Colonic mucosa (tissue), 4 donors: ENCODE results near the gene TRAP1. TPM values are rescaled to one million over a fixed set of nuclear protein-coding genes. Genes with fewer than 3 reads are reported as not detected.

Experiments used
- DNase-seq: peaks from one replicate; pipeline ENCODE4 v3.0.0-alpha.2; 2020
- H3K27ac ChIP-seq: fragments of 200-600 bp; one replicate; pipeline ENCODE4 v1.8.0; 2021
- H3K27me3 ChIP-seq: fragments of 200-600 bp; one replicate; pipeline ENCODE4 v1.8.0; 2021
- H3K36me3 ChIP-seq: fragments of 200-600 bp; one replicate; pipeline ENCODE4 v1.8.0; 2021
- H3K4me1 ChIP-seq: fragments of 200-600 bp; one replicate; pipeline ENCODE4 v1.8.0; 2021; ENCODE audit warnings: mild to moderate bottlenecking
- H3K4me3 ChIP-seq: fragments of 200-600 bp; one replicate; pipeline ENCODE4 v1.8.0; 2021
- H3K9ac ChIP-seq, 2 donors: one replicate each; pipeline ENCODE4 v1.7.0; 2013; ENCODE audit warnings: control low read depth in 2 of 2, low read depth in 2 of 2, low read length in 2 of 2
- H3K9me3 ChIP-seq: fragments of 200-600 bp; one replicate; pipeline ENCODE4 v1.8.0; 2021
- intact Hi-C: fragments of 100-400 bp; cut with DNase I; formaldehyde crosslinking; loops from one replicate; pipeline ENCODE4 v1.14.1; 2022
- total RNA-seq, 2 donors: library from RNA; stranded (reverse); fragmentation: NEBNext Ultra II Directional in 1 of 2; extraction: Animal tissue kit (Norgen Biotek cat#: 25700) in 1 of 2; gene quantifications; one replicate each; pipeline ENCODE4 v1.2.1, GENCODE V29; 2021
- TF ChIP-seq, protein P1 (sequence below): fragments of 200-600 bp; IDR thresholded peaks from one replicate; pipeline ENCODE4 v1.8.0; 2022; ENCODE audit warnings: antibody characterized with exemption, mild to moderate bottlenecking
- donor health status: healthy.
- donor health status: DM: no; HTN: no; CAD: no.
- donor health status: DM: no; HTN: no; CAD: no.

The TRAP1 gene
- total RNA-seq, 2 donors from 2014 or later: 75.0 to 165 TPM

DNA sequence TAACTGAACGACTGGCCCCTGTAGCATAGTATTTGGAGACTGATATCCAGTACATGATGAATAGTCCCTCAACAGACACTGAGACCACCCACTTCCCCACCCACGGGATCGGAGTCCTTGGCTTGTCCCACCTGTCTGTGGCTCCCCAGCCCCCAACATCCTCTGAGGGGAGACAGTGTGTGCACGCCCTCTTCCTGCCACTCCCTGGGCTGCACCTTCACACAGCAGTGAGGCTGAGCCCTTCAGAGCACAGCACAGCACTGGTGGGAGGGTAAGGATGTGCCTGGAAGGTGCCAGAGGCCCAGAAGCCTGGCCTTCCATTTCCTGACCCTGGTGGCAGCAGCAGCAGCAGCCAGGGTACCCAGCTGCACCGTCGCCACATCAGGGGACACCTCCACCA lies 51.8 kb downstream of the TRAP1 start:
- DNase-seq: no peak
- intact Hi-C loops: no loop called here
- Histone ChIP-seq H3K36me3 (no peaks in the 10 kb centered on the region), H3K4me3 (no peak overlapping the region), H3K9me3 (no peaks in the 10 kb centered on the region), H3K9ac (no peak overlapping the region), H3K27ac (no peak overlapping the region), H3K4me1 (no peaks in the 10 kb centered on the region), H3K27me3 (no peaks in the 10 kb centered on the region)
- TF ChIP-seq, protein P1, sequence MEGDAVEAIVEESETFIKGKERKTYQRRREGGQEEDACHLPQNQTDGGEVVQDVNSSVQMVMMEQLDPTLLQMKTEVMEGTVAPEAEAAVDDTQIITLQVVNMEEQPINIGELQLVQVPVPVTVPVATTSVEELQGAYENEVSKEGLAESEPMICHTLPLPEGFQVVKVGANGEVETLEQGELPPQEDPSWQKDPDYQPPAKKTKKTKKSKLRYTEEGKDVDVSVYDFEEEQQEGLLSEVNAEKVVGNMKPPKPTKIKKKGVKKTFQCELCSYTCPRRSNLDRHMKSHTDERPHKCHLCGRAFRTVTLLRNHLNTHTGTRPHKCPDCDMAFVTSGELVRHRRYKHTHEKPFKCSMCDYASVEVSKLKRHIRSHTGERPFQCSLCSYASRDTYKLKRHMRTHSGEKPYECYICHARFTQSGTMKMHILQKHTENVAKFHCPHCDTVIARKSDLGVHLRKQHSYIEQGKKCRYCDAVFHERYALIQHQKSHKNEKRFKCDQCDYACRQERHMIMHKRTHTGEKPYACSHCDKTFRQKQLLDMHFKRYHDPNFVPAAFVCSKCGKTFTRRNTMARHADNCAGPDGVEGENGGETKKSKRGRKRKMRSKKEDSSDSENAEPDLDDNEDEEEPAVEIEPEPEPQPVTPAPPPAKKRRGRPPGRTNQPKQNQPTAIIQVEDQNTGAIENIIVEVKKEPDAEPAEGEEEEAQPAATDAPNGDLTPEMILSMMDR: no peak

DNA sequence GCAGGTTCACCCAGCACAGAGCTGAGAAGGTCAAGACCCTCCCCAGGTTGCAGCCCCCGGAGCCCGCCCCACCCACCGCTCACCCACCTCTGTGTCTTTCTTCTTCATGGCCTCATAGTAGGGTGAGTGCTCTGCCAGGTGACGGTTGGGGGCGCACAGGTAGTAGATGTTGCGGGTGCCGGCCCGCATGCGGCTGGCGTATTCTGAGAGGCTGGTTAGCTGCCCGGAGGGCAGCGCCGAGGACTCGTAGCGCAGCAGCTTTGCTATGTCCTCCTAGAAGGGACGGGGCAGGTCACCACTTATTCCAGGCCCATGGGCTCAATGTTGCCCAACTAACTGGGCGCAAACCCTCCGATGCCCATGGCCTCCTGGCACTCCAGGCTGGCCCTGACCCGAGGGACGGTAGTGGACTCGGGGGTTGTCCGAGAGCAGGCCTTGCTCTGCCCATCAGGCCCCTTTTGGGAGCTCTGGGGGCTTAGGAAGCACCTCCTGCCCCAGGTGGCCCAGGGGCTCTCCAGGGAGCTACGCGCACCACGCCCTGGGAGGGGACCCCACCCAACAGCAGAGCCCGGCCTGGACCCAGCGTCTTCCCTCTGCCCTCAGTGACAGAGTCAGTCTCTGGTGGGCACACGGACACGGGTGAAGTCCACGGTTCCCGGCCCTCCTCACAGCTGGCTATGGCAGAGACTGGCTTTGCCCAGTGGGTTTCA lies 53.0 kb downstream of the TRAP1 start:
- H3K4me1 ChIP-seq: no peaks in the 10 kb centered on the region
- DNase-seq: no peak
- TF ChIP-seq, protein P1: no peak
- H3K9ac ChIP-seq: no peak overlapping the region
- intact Hi-C loops: no loop called here
- no peak overlapping the region for H3K27ac ChIP-seq
- H3K4me3 ChIP-seq: no peak overlapping the region
- H3K36me3 ChIP-seq: no peaks in the 10 kb centered on the region
- no peaks in the 10 kb centered on the region for H3K27me3 ChIP-seq
- H3K9me3 ChIP-seq: no peaks in the 10 kb centered on the region

DNA sequence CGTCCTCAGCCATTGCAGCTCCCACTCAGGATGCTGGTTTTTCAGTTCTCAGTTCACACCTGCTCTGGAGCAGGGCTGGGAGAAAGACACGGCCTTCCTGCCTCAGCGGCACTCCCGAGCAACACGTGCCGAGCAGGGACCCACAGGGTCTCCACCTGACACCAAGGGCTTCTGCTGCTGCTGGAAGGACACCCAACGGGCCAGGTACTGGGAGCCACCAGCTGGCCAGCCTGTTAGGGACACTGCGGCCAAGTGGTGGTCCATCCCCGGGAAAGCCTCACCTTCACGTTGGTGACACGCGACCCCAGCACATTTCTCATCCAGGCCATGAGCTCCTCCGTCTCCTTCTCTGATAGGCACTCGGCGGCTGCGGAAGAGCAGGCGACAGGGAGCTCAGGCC lies 54.7 kb downstream of the TRAP1 start:
- no peak for DNase-seq
- H3K4me1 ChIP-seq: no peaks in the 10 kb centered on the region
- H3K27ac ChIP-seq: no peak overlapping the region
- TF ChIP-seq, protein P1: no peak
- H3K9ac ChIP-seq: no peak overlapping the region
- H3K27me3 ChIP-seq: no peaks in the 10 kb centered on the region
- no peak overlapping the region for H3K4me3 ChIP-seq
- H3K9me3 ChIP-seq: no peaks in the 10 kb centered on the region
- H3K36me3 ChIP-seq: peaks cover under 1% of the 10 kb centered on the region
- intact Hi-C loops: no loop called here

DNA sequence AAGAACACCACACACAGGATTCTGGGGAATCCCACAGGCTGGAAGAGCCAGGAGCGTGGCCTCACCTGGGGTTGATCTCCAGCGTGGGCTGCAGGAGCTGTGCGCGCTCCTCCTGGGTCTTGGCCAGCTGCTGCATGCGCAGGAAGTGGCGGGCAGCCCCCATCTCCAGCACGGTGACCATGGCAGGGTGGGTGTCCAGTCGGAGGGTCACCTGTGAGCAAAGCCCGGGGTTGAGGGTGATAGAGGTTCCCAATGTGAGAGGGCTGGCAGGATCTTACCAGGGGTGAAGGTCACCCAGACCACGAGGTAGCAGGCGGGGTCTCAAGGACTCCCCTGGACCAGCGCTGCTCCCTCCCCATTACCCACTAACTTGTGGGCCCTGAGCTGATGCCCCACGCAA lies 55.4 kb downstream of the TRAP1 start:
- H3K9me3 ChIP-seq: no peaks in the 10 kb centered on the region
- no peak overlapping the region for H3K9ac ChIP-seq
- no peaks in the 10 kb centered on the region for H3K4me1 ChIP-seq
- no peak for DNase-seq
- H3K4me3 ChIP-seq: no peak overlapping the region
- intact Hi-C loops: no loop called here
- no peak overlapping the region for H3K27ac ChIP-seq
- TF ChIP-seq, protein P1: no peak
- no peaks in the 10 kb centered on the region for H3K27me3 ChIP-seq
- peaks cover 4% of the 10 kb centered on the region for H3K36me3 ChIP-seq

DNA sequence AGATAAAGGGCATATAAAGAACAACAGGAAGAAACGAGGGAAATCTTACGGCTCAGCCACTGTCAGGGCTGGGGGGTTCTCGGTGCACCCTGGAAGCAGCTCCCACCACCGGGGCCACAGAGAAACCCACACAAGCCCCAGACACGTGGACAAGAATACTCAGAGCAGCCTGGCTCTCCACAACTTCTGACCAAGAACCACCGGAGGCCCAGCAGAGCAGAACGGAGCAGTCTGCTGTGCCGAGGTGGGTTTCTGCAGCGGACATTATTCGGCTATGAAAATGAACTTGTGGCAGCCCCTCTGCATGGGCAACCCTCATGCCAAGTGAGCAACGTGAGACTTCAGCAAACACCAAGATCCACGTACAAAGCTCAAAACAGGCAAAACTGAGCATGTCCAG lies 56.0 kb downstream of the TRAP1 start:
- DNase-seq: no peak
- H3K27me3 ChIP-seq: no peaks in the 10 kb centered on the region
- intact Hi-C loops: no loop called here
- TF ChIP-seq, protein P1: no peak
- H3K27ac ChIP-seq: no peak overlapping the region
- peaks cover 4% of the 10 kb centered on the region for H3K36me3 ChIP-seq
- H3K4me1 ChIP-seq: no peaks in the 10 kb centered on the region
- no peak overlapping the region for H3K4me3 ChIP-seq
- H3K9me3 ChIP-seq: no peaks in the 10 kb centered on the region
- no peak overlapping the region for H3K9ac ChIP-seq
